Psoas muscle (tissue), 8 donors: Measurements from ENCODE around the gene NCAM1. TPM values are rescaled to one million over a fixed set of nuclear protein-coding genes. Genes with fewer than 3 reads are reported as not detected.

Experiments
- ATAC-seq, 4 donors: fragments of 200-7000 bp; cut with Tn5 transposase; one replicate each; pipeline ENCODE4 v1.9.1; 2020; ENCODE audit warnings: moderate library complexity in 3 of 4, mild to moderate bottlenecking in 2 of 4
- DNase-seq, 2 donors: peaks; one replicate each; pipeline ENCODE4 v3.0.0-alpha.2; 2020
- H3K27ac ChIP-seq: fragments of 200-600 bp; one replicate; pipeline ENCODE4 v1.8.0; 2022
- H3K27me3 ChIP-seq, 3 donors: fragments of 200-600 bp in 1 of 3; one replicate each; pipeline versions ENCODE4 v1.6.1 to v1.8.0; 2013 to 2022; ENCODE audit warnings: low read length in 2 of 3, mild to moderate bottlenecking in 2 of 3, moderate library complexity in 1 of 3; ENCODE audit not compliant: insufficient read depth in 3 of 3
- H3K36me3 ChIP-seq, 2 donors: fragments of 200-600 bp in 1 of 2; one replicate each; pipeline versions ENCODE4 v1.6.1 to v1.8.0; 2013 to 2022; ENCODE audit warnings: low read depth in 1 of 2, mild to moderate bottlenecking in 1 of 2, moderate library complexity in 1 of 2; ENCODE audit not compliant: insufficient read depth in 1 of 2
- H3K4me1 ChIP-seq: fragments of 200-600 bp; one replicate; pipeline ENCODE4 v1.8.0; 2022
- H3K4me3 ChIP-seq: fragments of 200-600 bp; one replicate; pipeline ENCODE4 v1.8.0; 2022; ENCODE audit warnings: mild to moderate bottlenecking
- H3K9me3 ChIP-seq: fragments of 200-600 bp; one replicate; pipeline ENCODE4 v1.8.0; 2022
- WGBS, 3 donors: extraction: QIAGEN DNeasy Blood & Tissue Kit; methylation state at CpG; one replicate each; pipeline versions ENCODE4 v1.1.6 to v1.1.7; 2013; 5-methylcytosine and 5-hydroxymethylcytosine counted together
- intact Hi-C, 2 donors: fragments of 100-400 bp; cut with DNase I; formaldehyde crosslinking; loops; one replicate each; pipeline versions ENCODE4 v1.11.0 to v1.14.2; 2022
- polyA plus RNA-seq, 3 donors: library from polyadenylated mRNA; stranded (reverse); fragments of 200-250 nt; gene quantifications; one replicate each; pipeline ENCODE4 v1.2.3, GENCODE V29; 2013
- total RNA-seq, 4 donors: library from RNA; stranded (reverse); fragmentation: NEBNext Ultra II Directional in 2 of 4; extraction: Animal tissue kit (Norgen Biotek cat#: 25700) in 2 of 4; gene quantifications; one replicate each; pipeline versions ENCODE4 v1.2.1 to v1.2.4, GENCODE V29; 2021 to 2023
- TF ChIP-seq, protein P1 (sequence below): fragments of 200-600 bp; IDR thresholded peaks from one replicate; pipeline ENCODE4 v1.8.0; 2022; ENCODE audit warnings: antibody characterized with exemption
- donor health status: healthy with polysubstance abuse.
- donor health status: DM: no; HTN: no; CAD: no; lungs with moderate emphysema.
- donor health status: Bipolar disorder and iron deficiency.
- donor health status: healthy.
- donor health status: DM: yes; HTN: yes; CAD: no.
- donor health status: DM: no; HTN: no; CAD: no.
- donor health status: DM: no; HTN: no; CAD: no.
- donor health status: DM: yes; HTN: yes; CAD: no.

NCAM1 gene
- total and polyA plus RNA-seq, 7 donors = 1.3 to 50.3 (median 3.0) TPM

DNA sequence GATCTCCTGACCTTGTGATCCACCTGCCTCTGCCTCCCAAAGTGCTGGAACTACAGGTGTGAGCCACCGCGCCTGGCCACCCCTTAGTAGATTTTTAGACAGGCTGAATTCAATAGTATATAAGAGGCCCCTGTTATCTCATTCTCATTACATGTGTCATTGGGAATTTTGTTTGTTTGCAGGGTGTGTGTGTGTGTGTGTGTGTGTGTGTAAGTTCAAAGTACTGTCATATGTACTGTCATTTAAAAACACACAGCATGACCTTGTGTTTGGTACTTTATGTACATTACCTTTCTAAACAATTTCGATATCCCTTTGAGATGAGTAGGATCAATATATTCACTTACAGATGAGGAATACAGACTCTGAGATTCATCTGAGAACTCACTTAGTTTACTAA lies 234.5 kb downstream of the NCAM1 start:
- DNase-seq = no peak
- Histone ChIP-seq H3K9me3 (no peaks in the 10 kb centered on the region), H3K36me3 (no peaks in the 10 kb centered on the region), H3K4me3 (no peak overlapping the region), H3K27me3 (no peaks in the 10 kb centered on the region), H3K27ac (no peak overlapping the region), H3K4me1 (peaks cover 11% of the 10 kb centered on the region)
- ATAC-seq = no peak
- TF ChIP-seq, protein P1, sequence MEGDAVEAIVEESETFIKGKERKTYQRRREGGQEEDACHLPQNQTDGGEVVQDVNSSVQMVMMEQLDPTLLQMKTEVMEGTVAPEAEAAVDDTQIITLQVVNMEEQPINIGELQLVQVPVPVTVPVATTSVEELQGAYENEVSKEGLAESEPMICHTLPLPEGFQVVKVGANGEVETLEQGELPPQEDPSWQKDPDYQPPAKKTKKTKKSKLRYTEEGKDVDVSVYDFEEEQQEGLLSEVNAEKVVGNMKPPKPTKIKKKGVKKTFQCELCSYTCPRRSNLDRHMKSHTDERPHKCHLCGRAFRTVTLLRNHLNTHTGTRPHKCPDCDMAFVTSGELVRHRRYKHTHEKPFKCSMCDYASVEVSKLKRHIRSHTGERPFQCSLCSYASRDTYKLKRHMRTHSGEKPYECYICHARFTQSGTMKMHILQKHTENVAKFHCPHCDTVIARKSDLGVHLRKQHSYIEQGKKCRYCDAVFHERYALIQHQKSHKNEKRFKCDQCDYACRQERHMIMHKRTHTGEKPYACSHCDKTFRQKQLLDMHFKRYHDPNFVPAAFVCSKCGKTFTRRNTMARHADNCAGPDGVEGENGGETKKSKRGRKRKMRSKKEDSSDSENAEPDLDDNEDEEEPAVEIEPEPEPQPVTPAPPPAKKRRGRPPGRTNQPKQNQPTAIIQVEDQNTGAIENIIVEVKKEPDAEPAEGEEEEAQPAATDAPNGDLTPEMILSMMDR = no peak
- 97 to 100% (median 98%) methylated on average over 3 of the region's 3 CpGs for WGBS, 3 donors
- intact Hi-C loops = no loop called here

DNA sequence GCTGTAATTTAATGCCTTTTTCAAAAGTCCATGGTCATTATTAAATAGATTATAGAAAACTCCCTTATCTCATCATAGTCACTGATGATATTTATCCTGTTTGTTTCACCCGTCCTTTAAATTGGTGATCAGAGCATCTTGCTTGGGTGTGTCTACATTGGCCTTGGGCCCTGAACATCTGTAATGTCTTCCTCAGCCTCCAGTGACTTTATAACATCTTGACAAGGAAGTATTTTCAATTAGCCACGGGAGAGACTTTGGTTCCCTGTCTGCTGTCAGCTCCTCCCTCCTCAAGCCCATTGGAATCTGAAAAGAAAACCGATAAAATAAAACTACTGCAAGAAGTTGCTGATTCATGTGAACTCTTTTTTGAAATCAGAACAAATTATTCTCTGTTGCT lies 236.2 kb downstream of the NCAM1 start:
- Histone ChIP-seq H3K27ac (no peak overlapping the region), H3K9me3 (no peaks in the 10 kb centered on the region), H3K4me1 (peaks cover 5% of the 10 kb centered on the region), H3K27me3 (no peaks in the 10 kb centered on the region), H3K4me3 (no peak overlapping the region), H3K36me3 (no peaks in the 10 kb centered on the region)
- 34 to 38% (median 36%) methylated on average over 3 of the region's 3 CpGs for WGBS, 3 donors
- DNase-seq (no peak), ATAC-seq (no peak)
- intact Hi-C loops = no loop called here
- TF ChIP-seq, protein P1 = no peak

DNA sequence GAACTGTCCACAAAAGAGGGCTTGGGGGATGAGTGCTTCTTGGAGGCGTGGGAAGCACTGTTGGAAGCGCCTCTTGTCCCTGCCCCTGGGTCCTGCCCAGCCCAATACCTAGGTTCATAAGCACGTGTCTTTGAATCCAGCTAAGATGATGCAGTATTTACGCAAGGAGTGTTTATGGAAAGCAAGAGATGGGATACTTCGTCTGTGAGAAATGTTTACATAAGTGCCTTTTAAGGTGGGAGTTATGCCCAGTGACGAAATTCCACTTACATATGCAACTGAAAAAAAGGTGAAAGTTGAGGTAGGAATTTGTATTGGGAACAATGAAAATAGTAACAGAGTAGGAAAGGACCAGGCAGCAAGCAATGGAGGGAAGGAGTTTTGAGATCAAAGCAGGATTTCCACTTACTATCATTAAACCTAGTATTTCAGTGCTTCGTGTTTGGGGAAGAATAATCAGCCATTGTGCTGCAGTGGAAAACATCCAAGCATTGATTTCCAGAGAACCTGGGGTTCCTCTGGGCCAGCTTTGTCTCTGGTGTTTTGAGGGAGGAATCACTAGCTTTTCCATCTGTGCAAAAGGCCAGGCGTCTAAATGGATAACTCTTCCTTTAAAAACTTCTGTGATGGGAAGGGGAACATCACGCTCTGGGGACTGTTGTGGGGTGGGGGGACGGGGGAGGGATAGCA lies 237.9 kb downstream of the NCAM1 start:
- Histone ChIP-seq H3K4me1 (no peaks in the 10 kb centered on the region), H3K36me3 (no peaks in the 10 kb centered on the region), H3K27ac (no peak overlapping the region), H3K27me3 (peaks cover 0 to 2% (median 0%) of the 10 kb centered on the region in 3 donors), H3K9me3 (no peaks in the 10 kb centered on the region), H3K4me3 (no peak overlapping the region)
- 69 to 73% (median 70%) methylated on average over 10 of the region's 10 CpGs for WGBS, 3 donors
- TF ChIP-seq, protein P1 = no peak
- ATAC-seq (no peak), DNase-seq (no peak)
- intact Hi-C loops = no loop called here

DNA sequence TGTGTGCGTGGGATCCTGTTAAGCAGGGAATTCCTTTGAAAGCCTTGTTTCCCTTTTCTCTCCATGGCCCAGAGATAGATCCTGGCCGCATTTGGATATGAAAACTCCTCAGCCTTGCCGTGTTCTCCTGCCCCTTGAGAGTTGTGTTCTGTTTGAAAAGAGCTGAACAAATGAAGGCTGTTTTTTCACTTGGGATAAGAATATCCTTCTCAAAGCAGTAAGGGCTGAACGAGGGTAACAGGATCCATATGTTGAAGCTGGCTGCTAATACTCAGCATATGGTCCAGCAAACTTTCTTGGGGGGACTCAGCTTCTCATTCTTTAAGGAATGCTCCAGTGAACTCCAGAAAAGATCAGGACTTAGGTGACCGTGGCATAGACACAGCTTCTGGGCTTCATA lies 238.6 kb downstream of the NCAM1 start:
- 56 to 72% (median 65%) methylated on average over 5 of the region's 5 CpGs for WGBS, 3 donors
- intact Hi-C loops = no loop called here

More for the DNA sequence above, 238.6 kb downstream of the NCAM1 start:
- no peaks in the 10 kb centered on the region for H3K9me3 ChIP-seq
- H3K27ac ChIP-seq = no peak overlapping the region
- ATAC-seq = no peak
- no peak for DNase-seq
- H3K4me3 ChIP-seq = no peak overlapping the region
- H3K27me3 ChIP-seq = peaks cover 0 to 4% (median 0%) of the 10 kb centered on the region in 3 donors
- TF ChIP-seq, protein P1 = no peak
- no peaks in the 10 kb centered on the region for H3K4me1 ChIP-seq
- no peaks in the 10 kb centered on the region for H3K36me3 ChIP-seq
